ENCODE data around the gene FRMD4A.

GRCh38 chr10:13956826-13957225, 373.9 kb downstream of the FRMD4A start:
- TF ChIP-seq CTCF (optimal IDR thresholded peaks at IDR 0.05 in 1 of 3, IDR thresholded peaks at IDR 0.05 in 1 of 3, conservative IDR thresholded peaks at IDR 0.05 in 1 of 3; ENCODE audit: extremely low read depth in 1 of 3, insufficient read depth in 2 of 3, low read length in 3 of 3): no peak
- TF ChIP-seq EZH2 (IDR thresholded peaks at IDR 0.05; ENCODE audit: low read length): no peak
